ENCODE data around the gene PI4KA. TPM values are rescaled to one million over a fixed set of nuclear protein-coding genes. Genes with fewer than 3 reads are reported as not detected.
"Not testable (repeated sequence)": the region's sequence is repeated elsewhere in the genome, so short reads cannot be mapped to it uniquely, and the experiment has no call there.

The PI4KA gene
- polyA plus RNA-seq, 1 of the 3 experiments (the other 2 are of a cell fraction), result 30.0 TPM

GRCh38 chr22:20822240-20822639, 36.4 kb downstream of the PI4KA start:
- CTCF ChIA-PET, result interaction anchor here (1.0 to 1.3 kb wide), 4 partner anchors 18 to 81 kb away, joined by 3 to 5 read pairs (median 4); no protein-coding TSS in a partner anchor
- H3F3A ChIP-seq (replicated peaks; ENCODE audit: insufficient read depth), result peaks cover 7% of the 10 kb centered on the region
- no peak overlapping the region for H3K9ac ChIP-seq
- no peak overlapping the region for H2AFZ ChIP-seq (ENCODE audit: low read depth)
- DNase-seq, result no peak
- H3K27me3 ChIP-seq (ENCODE audit: insufficient read depth), result no peaks in the 10 kb centered on the region
- H3K4me2 ChIP-seq, result no peak overlapping the region
- no peak for TF ChIP-seq RAD21 (IDR thresholded peaks at IDR 0.05; ENCODE audit: low read length)
- no peak for TF ChIP-seq GATA2 (CRISPR knock-in tag; IDR thresholded peaks at IDR 0.05)
- TF ChIP-seq EP300 (IDR thresholded peaks at IDR 0.05; ENCODE audit: borderline replicate concordance in 1 of 2, low read depth in 1 of 2, low read length in 1 of 2), result no peak
- H4K20me1 ChIP-seq (ENCODE audit: insufficient read depth), result no peaks in the 10 kb centered on the region
- no peaks in the 10 kb centered on the region for H3K9me2 ChIP-seq
- H3K4me3 ChIP-seq (ENCODE audit: low read depth in 2 of 2, low read length in 1 of 2), result no peak overlapping the region
- no peak overlapping the region for H3K27ac ChIP-seq (ENCODE audit: low read depth in 2 of 2, low read length in 1 of 2)
- 96% methylated on average over 5 of the region's 5 CpGs for WGBS (ENCODE audit: low lambda C conversion rate)
- no peaks in the 10 kb centered on the region for H3K9me3 ChIP-seq
- no peaks in the 10 kb centered on the region; a peak in 1 of 4 replicates for H3K4me1 ChIP-seq (ENCODE audit: control insufficient read depth in 1 of 2, insufficient read depth in 2 of 2, low read depth in 1 of 2, low read length in 1 of 2)
- peaks cover 17 to 18% of the 10 kb centered on the region in 2 experiments for H3K36me3 ChIP-seq (replicated peaks in 1 of 2; ENCODE audit: control insufficient read depth in 1 of 2, insufficient read depth in 2 of 2, low read length in 1 of 2)
- POLR2A ChIA-PET, result no interaction called here
- no peaks in the 10 kb centered on the region for H3K79me2 ChIP-seq (ENCODE audit: insufficient read depth)

GRCh38 chr22:20821717-20822239, 36.8 kb downstream of the PI4KA start:
- H3K27ac ChIP-seq (ENCODE audit: low read depth in 2 of 2, low read length in 1 of 2); H3K9me2 ChIP-seq; H3K27me3 ChIP-seq (ENCODE audit: insufficient read depth); H3K9me3 ChIP-seq; H3K4me3 ChIP-seq (ENCODE audit: low read depth in 2 of 2, low read length in 1 of 2); H2AFZ ChIP-seq (ENCODE audit: low read depth); H3K79me2 ChIP-seq (ENCODE audit: insufficient read depth); H3K4me1 ChIP-seq (ENCODE audit: control insufficient read depth in 1 of 2, insufficient read depth in 2 of 2, low read depth in 1 of 2, low read length in 1 of 2); DNase-seq; H3F3A ChIP-seq (replicated peaks; ENCODE audit: insufficient read depth); H3K9ac ChIP-seq; H4K20me1 ChIP-seq (ENCODE audit: insufficient read depth); H3K4me2 ChIP-seq; POLR2A ChIA-PET: not testable (repeated sequence)
- WGBS (ENCODE audit: low lambda C conversion rate), result 99% methylated on average over 5 of the region's 8 CpGs
- CTCF ChIA-PET, result interaction anchor here (0.7 to 1.3 kb wide), 5 partner anchors 18 to 80 kb away, joined by 3 to 5 read pairs (median 4); no protein-coding TSS in a partner anchor
- H3K36me3 ChIP-seq (replicated peaks in 1 of 2; ENCODE audit: control insufficient read depth in 1 of 2, insufficient read depth in 2 of 2, low read length in 1 of 2), result peaks cover 17 to 22% of the 10 kb centered on the region in 2 experiments

- peaks cover 7% of the 10 kb centered on the region for H3F3A ChIP-seq (replicated peaks; ENCODE audit: insufficient read depth)
- H3K4me3 ChIP-seq (ENCODE audit: low read depth in 2 of 2, low read length in 1 of 2), result no peak overlapping the region
- no peak for TF ChIP-seq RCOR1 (IDR thresholded peaks at IDR 0.05; ENCODE audit: low read length)
- TF ChIP-seq MEF2A (IDR thresholded peaks at IDR 0.05; ENCODE audit: borderline replicate concordance, low read depth), result no peak
- no peak for TF ChIP-seq IRF3 (IDR thresholded peaks at IDR 0.05; ENCODE audit: low read depth, low read length)
- TF ChIP-seq RFX5 (IDR thresholded peaks at IDR 0.05; ENCODE audit: low read length), result no peak
- TF ChIP-seq SMC3 (IDR thresholded peaks at IDR 0.05; ENCODE audit: low read depth, low read length), result no peak
- TF ChIP-seq MAX (IDR thresholded peaks at IDR 0.05; ENCODE audit: low read depth), result no peak
- TF ChIP-seq RXRA (IDR thresholded peaks at IDR 0.05; ENCODE audit: borderline replicate concordance, low read depth), result no peak
- no peak for TF ChIP-seq FOSL2 (IDR thresholded peaks at IDR 0.05; ENCODE audit: borderline replicate concordance, low read depth)
- no peak for TF ChIP-seq TEAD4 (IDR thresholded peaks at IDR 0.05; ENCODE audit: borderline replicate concordance, insufficient read depth)
- TF ChIP-seq ZBTB33 (IDR thresholded peaks at IDR 0.05; ENCODE audit: borderline replicate concordance, low read depth), result no peak
- TF ChIP-seq MXI1 (IDR thresholded peaks at IDR 0.05; ENCODE audit: low read depth, low read length), result no peak
- no peak for TF ChIP-seq TCF12 (IDR thresholded peaks at IDR 0.05)
- no peak for TF ChIP-seq NFIC (IDR thresholded peaks at IDR 0.05; ENCODE audit: borderline replicate concordance)
- TF ChIP-seq RAD21 (IDR thresholded peaks at IDR 0.05; ENCODE audit: low read length), result no peak
- TF ChIP-seq FOXM1 (IDR thresholded peaks at IDR 0.05; ENCODE audit: low read depth), result no peak
- TF ChIP-seq EZH2phosphoT487 (IDR thresholded peaks at IDR 0.05; ENCODE audit: borderline replicate concordance, low read depth), result no peak
- 98% methylated on average over 9 of the region's 9 CpGs for WGBS (ENCODE audit: low lambda C conversion rate)
- ChIA-PET CTCF (interaction anchor here (1.1 kb wide), 1 partner anchor 16 kb away, joined by 4 read pairs; no protein-coding TSS in a partner anchor), POLR2A (no interaction called here)
- H3K27ac ChIP-seq (ENCODE audit: low read depth in 2 of 2, low read length in 1 of 2), result no peak overlapping the region
- H2AFZ ChIP-seq (ENCODE audit: low read depth), result no peak overlapping the region
- H3K79me2 ChIP-seq (ENCODE audit: insufficient read depth), result no peaks in the 10 kb centered on the region
- H3K4me1 ChIP-seq (ENCODE audit: control insufficient read depth in 1 of 2, insufficient read depth in 2 of 2, low read depth in 1 of 2, low read length in 1 of 2), result no peaks in the 10 kb centered on the region; a peak in 1 of 4 replicates
- no peaks in the 10 kb centered on the region for H3K9me2 ChIP-seq
- H4K20me1 ChIP-seq (ENCODE audit: insufficient read depth), result no peaks in the 10 kb centered on the region
- H3K9me3 ChIP-seq, result no peaks in the 10 kb centered on the region
- no peak overlapping the region for H3K4me2 ChIP-seq
- peaks cover 25 to 26% of the 10 kb centered on the region in 2 experiments for H3K36me3 ChIP-seq (replicated peaks in 1 of 2; ENCODE audit: control insufficient read depth in 1 of 2, insufficient read depth in 2 of 2, low read length in 1 of 2)
- H3K27me3 ChIP-seq (ENCODE audit: insufficient read depth), result no peaks in the 10 kb centered on the region
- DNase-seq, result no peak
- no peak overlapping the region for H3K9ac ChIP-seq
Observed at GRCh38 chr22:20819471-20819870, 39.1 kb downstream of the PI4KA start.

All from SK-N-SH (cell line).